Esophagus squamous epithelium (tissue), 5 donors: Measurements from ENCODE around the gene OR5D14. TPM values are rescaled to one million over a fixed set of nuclear protein-coding genes. Genes with fewer than 3 reads are reported as not detected.

Experiments
- DNase-seq: peaks from one replicate; lab custom pipeline; 2025; lab: John Stamatoyannopoulos, UW
- H3K27ac ChIP-seq, 4 donors: fragments of 200-600 bp; sonication (generic); one replicate each; pipeline ENCODE4 v1.5.1; 2016 to 2019; ENCODE audit warnings: mild to moderate bottlenecking in 1 of 4
- H3K27me3 ChIP-seq, 4 donors: fragments of 200-600 bp; sonication (generic); 1 replicate in 3 of 4; 2 replicates in 1 of 4; pipeline versions ENCODE4 v1.5.1 to v1.6.0; 2017 to 2021; ENCODE audit warnings: antibody characterized with exemption in 1 of 4
- H3K36me3 ChIP-seq, 3 donors: fragments of 200-600 bp; sonication (generic); one replicate each; pipeline ENCODE4 v1.5.1; 2016 to 2019
- H3K4me1 ChIP-seq, 3 donors: fragments of 200-600 bp; sonication (generic); one replicate each; pipeline ENCODE4 v1.5.1; 2017 to 2019
- H3K4me3 ChIP-seq, 4 donors: fragments of 200-600 bp; sonication (generic); 1 replicate in 3 of 4; 2 replicates in 1 of 4; pipeline ENCODE4 v1.5.1; 2016 to 2019; ENCODE audit warnings: mild to moderate bottlenecking in 2 of 4, moderate library complexity in 1 of 4
- H3K9me3 ChIP-seq, 3 donors: fragments of 200-600 bp; sonication (generic); one replicate each; pipeline ENCODE4 v1.5.1; 2016 to 2019
- CTCF ChIP-seq, 6 experiments: fragments of 450-650 bp in 4 of 6; fragments of 200-600 bp in 2 of 6; sonication (generic) in 2 of 6; IDR thresholded peaks; one replicate each; pipeline ENCODE4 v1.5.1; 2016 to 2019; ENCODE audit warnings: antibody characterized with exemption in 6 of 6, mild to moderate bottlenecking in 4 of 6, moderate library complexity in 4 of 6
- POLR2A ChIP-seq, 4 donors: fragments of 450-650 bp; IDR thresholded peaks; one replicate each; pipeline ENCODE4 v1.6.1; 2017; ENCODE audit warnings: antibody characterized with exemption in 4 of 4, mild to moderate bottlenecking in 4 of 4, moderate library complexity in 3 of 4
- WGBS, 2 donors: methylation state at CpG; one replicate each; pipeline ENCODE4 v1.1.5; 2018; 5-methylcytosine and 5-hydroxymethylcytosine counted together
- intact Hi-C: fragments of 100-400 bp; cut with DNase I; formaldehyde crosslinking; loops from one replicate; pipeline ENCODE4 v1.15.0; 2022
- total RNA-seq, 4 donors: library from RNA; depleted of rRNA; stranded (reverse); fragments of >200 nt; gene quantifications; one replicate each; pipeline ENCODE4 v1.1.0, GENCODE V29; 2016
- donor health status: DM: yes; HTN: yes; CAD: no.

The OR5D14 gene
- total RNA-seq, 4 donors from 2014 or later, result not detected

DNA sequence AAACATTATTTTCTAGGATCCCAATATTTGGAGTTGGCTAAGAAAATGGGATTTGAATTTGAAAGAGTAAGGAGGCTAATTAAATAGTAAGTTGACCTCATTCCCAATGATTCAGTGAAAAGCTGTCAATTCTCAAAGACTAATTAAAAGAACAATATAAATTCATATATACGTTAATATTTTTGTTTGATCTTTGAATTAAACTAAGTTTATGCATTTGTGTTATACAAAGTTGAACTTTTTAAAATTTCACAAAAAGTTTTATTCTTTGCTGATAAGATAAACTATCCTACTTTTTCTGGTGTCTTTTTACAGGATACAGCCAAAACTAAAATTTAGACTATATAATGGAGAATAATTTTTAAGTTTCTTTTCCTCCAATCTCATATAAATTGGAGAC lies 15.7 kb downstream of the OR5D14 start, which contains the start of gene OR5L1:
OR5L1 (plus strand) TSS at position 301 of the 400 bp plus-strand sequence. CDS start 100 bp downstream, outside the sequence.
- no peak within 1 kb of the TSS for H3K4me3 ChIP-seq
- H3K36me3 ChIP-seq, result no peaks in the 10 kb centered on the region
- intact Hi-C loops, result no loop called here
- TF ChIP-seq CTCF (IDR thresholded peaks at IDR 0.05) (no peak), POLR2A (IDR thresholded peaks at IDR 0.05) (no peak)
- peaks cover 0 to 19% (median 0%) of the 10 kb centered on the region in 3 donors for H3K9me3 ChIP-seq
- 47 to 79% methylated on average over 1 of the region's 1 CpG for WGBS, 2 donors
- no peaks in the 10 kb centered on the region for H3K4me1 ChIP-seq
- no peak within 1 kb of the TSS for H3K27ac ChIP-seq
- H3K27me3 ChIP-seq, result no peaks in the 10 kb centered on the region
- DNase-seq, result no peak

DNA sequence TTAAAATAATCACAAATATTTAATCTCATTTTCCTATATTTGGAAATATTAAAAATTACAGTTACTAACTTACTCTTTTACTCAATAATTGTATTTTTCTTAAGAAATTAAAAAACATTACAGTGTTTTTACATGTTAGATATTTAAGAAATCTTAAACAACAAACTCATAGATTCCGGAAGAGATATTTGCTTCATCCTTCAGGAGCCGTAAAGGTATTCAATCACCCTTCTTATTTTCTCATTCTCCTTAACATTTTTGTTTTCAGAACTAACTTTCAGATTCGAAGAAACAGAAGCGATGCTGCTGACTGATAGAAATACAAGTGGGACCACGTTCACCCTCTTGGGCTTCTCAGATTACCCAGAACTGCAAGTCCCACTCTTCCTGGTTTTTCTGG lies 24.0 kb downstream of the OR5D14 start, which contains the start of gene OR5D18:
OR5D18 (plus strand) TSS at position 301 of the 400 bp plus-strand sequence; CDS start at position 301, 0 bp downstream.
- Histone ChIP-seq H3K9me3 (no peaks in the 10 kb centered on the region), H3K4me1 (no peaks in the 10 kb centered on the region), H3K4me3 (no peak within 1 kb of the TSS), H3K27me3 (no peaks in the 10 kb centered on the region), H3K27ac (no peak within 1 kb of the TSS), H3K36me3 (no peaks in the 10 kb centered on the region)
- TF ChIP-seq CTCF (IDR thresholded peaks at IDR 0.05) (no peak), POLR2A (IDR thresholded peaks at IDR 0.05) (no peak)
- intact Hi-C loops, result no loop called here
- DNase-seq, result no peak
- 78 to 85% methylated on average over 5 of the region's 5 CpGs for WGBS, 2 donors

GRCh38 chr11:55826919-55827318 lies 31.6 kb downstream of the OR5D14 start, which contains the start of gene OR5L2:
Gene OR5L2, plus strand, starts transcription at chr11:55827219. Its CDS starts 0 bp downstream, at chr11:55827219.
- no peak for TF ChIP-seq POLR2A (IDR thresholded peaks at IDR 0.05)
- TF ChIP-seq CTCF (IDR thresholded peaks at IDR 0.05), result no peak
- intact Hi-C loops, result no loop called here
- no peaks in the 10 kb centered on the region for H3K27me3 ChIP-seq
- H3K36me3 ChIP-seq, result no peaks in the 10 kb centered on the region
- H3K27ac ChIP-seq, result no peak within 1 kb of the TSS
- no peaks in the 10 kb centered on the region for H3K4me1 ChIP-seq
- no peak within 1 kb of the TSS for H3K4me3 ChIP-seq
- no peak for DNase-seq
- H3K9me3 ChIP-seq, result no peaks in the 10 kb centered on the region

DNA sequence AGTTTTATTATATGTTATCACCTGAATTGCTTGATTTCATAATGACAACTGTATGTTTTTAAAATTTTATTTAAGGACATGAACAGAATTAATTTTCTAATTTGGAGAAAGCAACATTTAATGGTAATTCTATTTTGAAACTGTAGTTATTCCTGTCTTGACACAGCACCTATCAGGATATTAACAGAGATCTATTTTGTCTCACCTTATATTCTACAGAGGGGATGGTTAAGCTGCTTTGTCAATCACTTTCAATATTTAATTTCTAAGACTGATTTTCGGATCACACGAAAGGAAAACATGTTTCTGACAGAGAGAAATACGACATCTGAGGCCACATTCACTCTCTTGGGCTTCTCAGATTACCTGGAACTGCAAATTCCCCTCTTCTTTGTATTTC lies 43.1 kb downstream of the OR5D14 start, which contains the start of gene OR5D16:
OR5D16 (plus strand) TSS at position 301 of the 400 bp plus-strand sequence; CDS start at position 301, 0 bp downstream.
- DNase-seq, result no peak
- no peak within 1 kb of the TSS for H3K4me3 ChIP-seq
- H3K36me3 ChIP-seq, result no peaks in the 10 kb centered on the region
- intact Hi-C loops, result no loop called here
- no peaks in the 10 kb centered on the region for H3K4me1 ChIP-seq
- no peaks in the 10 kb centered on the region for H3K27me3 ChIP-seq
- WGBS, 2 donors, result 16 to 40% methylated on average over 3 of the region's 3 CpGs
- no peaks in the 10 kb centered on the region for H3K9me3 ChIP-seq
- H3K27ac ChIP-seq, result no peak within 1 kb of the TSS
- TF ChIP-seq POLR2A (IDR thresholded peaks at IDR 0.05) (no peak), CTCF (IDR thresholded peaks at IDR 0.05) (no peak)

Other genes with a start within 250 kb of the OR5D14 start
- not detected for gene OR4C15, start 241.1 kb upstream of the OR5D14 start, total RNA-seq
- not detected for gene OR4C16, start 223.4 kb upstream of the OR5D14 start, total RNA-seq
- gene OR4C11, start 187.9 kb upstream of the OR5D14 start, total RNA-seq, result not detected
- gene OR4P4, start 160.4 kb upstream of the OR5D14 start, total RNA-seq, result not detected
- not detected for gene OR4S2, start 147.2 kb upstream of the OR5D14 start, total RNA-seq
- not detected for gene OR4C6, start 133.4 kb upstream of the OR5D14 start, total RNA-seq
- gene OR5D13, start 22.1 kb upstream of the OR5D14 start, total RNA-seq, result not detected
- gene OR5L1, start 15.8 kb downstream of the OR5D14 start, total RNA-seq, result not detected
- gene OR5D18, start 24.1 kb downstream of the OR5D14 start, total RNA-seq, result not detected
- not detected for gene OR5L2, start 31.7 kb downstream of the OR5D14 start, total RNA-seq
- gene OR5D16, start 43.2 kb downstream of the OR5D14 start, total RNA-seq, result not detected
- gene TRIM51, start 87.7 kb downstream of the OR5D14 start, total RNA-seq, result not detected
- gene OR5W2, start 119.0 kb downstream of the OR5D14 start, total RNA-seq, result not detected
- not detected for gene OR5I1, start 140.8 kb downstream of the OR5D14 start, total RNA-seq
- gene OR10AG1, start 174.4 kb downstream of the OR5D14 start, total RNA-seq, result not detected
- gene OR5F1, start 199.1 kb downstream of the OR5D14 start, total RNA-seq, result not detected
- not detected for gene OR5AS1, start 232.1 kb downstream of the OR5D14 start, total RNA-seq